ENCODE results near the gene CUL3.
"Not testable (repeated sequence)": the region's sequence is repeated elsewhere in the genome, so short reads cannot be mapped to it uniquely, and the experiment has no call there.

The CUL3 gene

GRCh38 chr2:224528171-224528570 lies 57.0 kb downstream of the CUL3 start:
- peaks cover 30% of the 10 kb centered on the region for H3K4me1 ChIP-seq
- H3K4me3 ChIP-seq (ENCODE audit: low read depth, low read length): no peak overlapping the region
- H3K36me3 ChIP-seq (ENCODE audit: control insufficient read depth, insufficient read depth, low read length): no peaks in the 10 kb centered on the region
- no peak overlapping the region for H2AFZ ChIP-seq
- no peaks in the 10 kb centered on the region for H3K27me3 ChIP-seq (ENCODE audit: control insufficient read depth, insufficient read depth, low read length)
- no peaks in the 10 kb centered on the region for H3K9me3 ChIP-seq (ENCODE audit: control insufficient read depth, low read length)
- no peak for TF ChIP-seq CTCF (IDR thresholded peaks at IDR 0.05)
- no peak overlapping the region for H3K27ac ChIP-seq
- H3K79me2 ChIP-seq: peaks cover 23% of the 10 kb centered on the region
- H3K9ac ChIP-seq: no peak overlapping the region
- no peak overlapping the region for H3K4me2 ChIP-seq (ENCODE audit: low read length)

DNA sequence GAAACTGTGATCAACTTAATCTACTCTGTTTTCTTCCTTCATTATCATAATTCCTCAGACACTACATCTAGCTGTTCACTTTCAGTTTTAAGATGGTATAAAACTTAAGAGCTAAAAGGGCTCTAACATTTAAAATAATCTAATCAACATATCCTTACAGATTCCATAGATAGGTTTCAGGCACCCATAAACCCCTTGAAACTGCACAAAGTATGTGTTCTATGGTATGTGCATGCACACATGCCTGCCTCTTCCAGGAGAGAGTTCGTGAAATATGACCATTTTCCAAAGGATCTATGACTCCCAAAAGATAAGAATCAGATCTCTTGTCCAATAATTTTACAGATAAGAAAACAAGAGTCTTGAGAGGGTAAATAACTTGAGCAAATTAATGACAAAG lies 59.4 kb downstream of the CUL3 start:
- Histone ChIP-seq H3K27me3 (ENCODE audit: control insufficient read depth, insufficient read depth, low read length) (no peaks in the 10 kb centered on the region), H3K36me3 (ENCODE audit: control insufficient read depth, insufficient read depth, low read length) (no peaks in the 10 kb centered on the region), H3K4me1 (peaks cover 18% of the 10 kb centered on the region), H3K9ac (no peak overlapping the region), H3K9me3 (ENCODE audit: control insufficient read depth, low read length) (no peaks in the 10 kb centered on the region), H3K4me3 (ENCODE audit: low read depth, low read length) (no peak overlapping the region), H3K79me2 (peaks cover 23% of the 10 kb centered on the region), H2AFZ (no peak overlapping the region), H3K27ac (no peak overlapping the region), H3K4me2 (ENCODE audit: low read length) (no peak overlapping the region)
- no peak for TF ChIP-seq CTCF (IDR thresholded peaks at IDR 0.05)

DNA sequence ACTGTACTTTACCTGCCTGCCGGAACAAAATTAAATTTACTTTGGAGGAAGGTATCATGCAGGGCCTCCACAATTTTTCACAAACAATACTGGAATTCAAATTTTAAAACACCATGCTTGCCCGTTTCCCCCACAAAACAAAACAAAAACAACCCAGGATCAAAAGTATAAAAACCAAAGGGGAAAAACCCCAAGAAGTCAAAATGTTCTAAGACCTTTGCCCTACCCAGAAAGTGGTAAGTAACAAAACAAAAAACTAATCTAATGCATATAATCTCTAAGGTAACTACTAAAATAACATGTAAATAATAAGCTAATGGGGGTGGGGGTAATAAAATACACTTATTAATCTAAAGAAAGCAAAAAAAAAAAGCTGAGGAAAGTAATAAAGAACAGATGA lies 60.5 kb downstream of the CUL3 start:
- Histone ChIP-seq H3K9ac (no peak overlapping the region), H3K36me3 (ENCODE audit: control insufficient read depth, insufficient read depth, low read length) (no peaks in the 10 kb centered on the region), H3K4me1 (peaks cover 18% of the 10 kb centered on the region), H3K27ac (no peak overlapping the region), H3K4me3 (ENCODE audit: low read depth, low read length) (no peak overlapping the region), H3K27me3 (ENCODE audit: control insufficient read depth, insufficient read depth, low read length) (no peaks in the 10 kb centered on the region), H2AFZ (no peak overlapping the region), H3K4me2 (ENCODE audit: low read length) (no peak overlapping the region), H3K79me2 (peaks cover 32% of the 10 kb centered on the region), H3K9me3 (ENCODE audit: control insufficient read depth, low read length) (no peaks in the 10 kb centered on the region)
- no peak for TF ChIP-seq CTCF (IDR thresholded peaks at IDR 0.05)

- H3K36me3 ChIP-seq (ENCODE audit: control insufficient read depth, insufficient read depth, low read length): no peaks in the 10 kb centered on the region
- H2AFZ ChIP-seq: no peak overlapping the region
- H3K9me3 ChIP-seq (ENCODE audit: control insufficient read depth, low read length): no peaks in the 10 kb centered on the region
- no peak for TF ChIP-seq CTCF (IDR thresholded peaks at IDR 0.05)
- peaks cover 33% of the 10 kb centered on the region for H3K79me2 ChIP-seq
- H3K4me3 ChIP-seq (ENCODE audit: low read depth, low read length): no peak overlapping the region
- no peak overlapping the region for H3K4me2 ChIP-seq (ENCODE audit: low read length)
- H3K27ac ChIP-seq: no peak overlapping the region
- no peaks in the 10 kb centered on the region for H3K27me3 ChIP-seq (ENCODE audit: control insufficient read depth, insufficient read depth, low read length)
- H3K4me1 ChIP-seq: peaks cover 18% of the 10 kb centered on the region
- no peak overlapping the region for H3K9ac ChIP-seq
Measured at GRCh38 chr2:224523626-224524577, 61.3 kb downstream of the CUL3 start.

GRCh38 chr2:224522483-224522882 lies 62.7 kb downstream of the CUL3 start:
- H3K27ac ChIP-seq; H3K27me3 ChIP-seq (ENCODE audit: control insufficient read depth, insufficient read depth, low read length): not testable (repeated sequence)
- peaks cover 16% of the 10 kb centered on the region for H3K4me1 ChIP-seq

More at GRCh38 chr2:224522483-224522882, 62.7 kb downstream of the CUL3 start:
- not testable (repeated sequence) for H2AFZ ChIP-seq; H3K9ac ChIP-seq; H3K36me3 ChIP-seq (ENCODE audit: control insufficient read depth, insufficient read depth, low read length); H3K9me3 ChIP-seq (ENCODE audit: control insufficient read depth, low read length); H3K4me2 ChIP-seq (ENCODE audit: low read length); H3K4me3 ChIP-seq (ENCODE audit: low read depth, low read length)
- H3K79me2 ChIP-seq: peaks cover 42% of the 10 kb centered on the region

All from parathyroid adenoma (tissue), 2 donors.